HepG2 (cell line): ENCODE data around the gene PPARA. TPM values are rescaled to one million over a fixed set of nuclear protein-coding genes. Genes with fewer than 3 reads are reported as not detected.

Experiments
- ATF2 ChIP-seq: sonication (generic); formaldehyde crosslinking; IDR thresholded peaks from 2 replicates; pipeline ENCODE4 v1.4.0; 2020; ENCODE audit warnings: missing genetic modification reagents
- ELF3 ChIP-seq: IDR thresholded peaks from 2 replicates; pipeline ENCODE4 v1.6.1; 2016; ENCODE audit warnings: missing genetic modification reagents, missing compliant biosample characterization
- GPBP1L1 ChIP-seq: sonication (generic); formaldehyde crosslinking; IDR thresholded peaks from 2 replicates; pipeline ENCODE4 v1.5.0; 2020; ENCODE audit warnings: mild to moderate bottlenecking, missing genetic modification reagents
- MED13 ChIP-seq: sonication (generic); formaldehyde crosslinking; IDR thresholded peaks from 2 replicates; pipeline ENCODE4 v1.5.0; 2020; ENCODE audit warnings: missing genetic modification reagents
- NFAT5 ChIP-seq: sonication (generic); formaldehyde crosslinking; IDR thresholded peaks from 2 replicates; pipeline ENCODE4 v1.4.0; 2020; ENCODE audit warnings: missing genetic modification reagents
- NFE2L2 ChIP-seq: fragments of 150-350 bp; IDR thresholded peaks from 2 replicates; pipeline ENCODE4 v1.6.1; 2014; ENCODE audit warnings: low read length
- PAX8 ChIP-seq: sonication (generic); formaldehyde crosslinking; IDR thresholded peaks from 2 replicates; pipeline ENCODE4 v1.8.0; 2022; ENCODE audit warnings: mild to moderate bottlenecking, missing genetic modification reagents, borderline replicate concordance
- RXRB ChIP-seq: IDR thresholded peaks from 2 replicates; pipeline ENCODE4 v1.6.1; 2016; ENCODE audit warnings: borderline replicate concordance, missing genetic modification reagents, missing compliant biosample characterization
- SNAPC2 ChIP-seq: sonication (generic); formaldehyde crosslinking; IDR thresholded peaks from 2 replicates; pipeline ENCODE4 v1.8.1; 2022; ENCODE audit warnings: mild to moderate bottlenecking, missing genetic modification reagents
- SP2 ChIP-seq: sonication (generic); formaldehyde crosslinking; IDR thresholded peaks from 2 replicates; pipeline ENCODE4 v1.5.1; 2020; ENCODE audit warnings: mild to moderate bottlenecking, missing genetic modification reagents
- TBX3 ChIP-seq: fragments of 450-650 bp; IDR thresholded peaks from 2 replicates; pipeline ENCODE4 v1.6.1; 2017; ENCODE audit warnings: antibody characterized with exemption, mild to moderate bottlenecking, inconsistent platforms, borderline replicate concordance
- TFAP4 ChIP-seq: sonication (generic); IDR thresholded peaks from 2 replicates; pipeline ENCODE4 v1.6.1; 2016; ENCODE audit warnings: low read depth, borderline replicate concordance
- ZNF124 ChIP-seq: sonication (generic); formaldehyde crosslinking; IDR thresholded peaks from 2 replicates; pipeline ENCODE4 v1.4.0; 2020; ENCODE audit warnings: missing genetic modification reagents
- ZNF230 ChIP-seq: sonication (generic); formaldehyde crosslinking; IDR thresholded peaks from 2 replicates; pipeline ENCODE4 v1.4.0; 2020; ENCODE audit warnings: mild to moderate bottlenecking, missing genetic modification reagents
- ZNF362 ChIP-seq: sonication (generic); formaldehyde crosslinking; IDR thresholded peaks from 2 replicates; pipeline ENCODE4 v1.4.0; 2020; ENCODE audit warnings: missing genetic modification reagents, mild to moderate bottlenecking, borderline replicate concordance
- ZNF704 ChIP-seq: sonication (generic); formaldehyde crosslinking; IDR thresholded peaks from 2 replicates; pipeline ENCODE4 v1.8.1; 2023; ENCODE audit warnings: mild to moderate bottlenecking, inconsistent platforms, moderate library complexity, missing genetic modification reagents, borderline replicate concordance
- ZNF766 ChIP-seq: sonication (generic); formaldehyde crosslinking; IDR thresholded peaks from 2 replicates; pipeline ENCODE4 v1.5.0; 2020; ENCODE audit warnings: missing genetic modification reagents, borderline replicate concordance
- ZNF878 ChIP-seq: sonication (generic); formaldehyde crosslinking; IDR thresholded peaks from 2 replicates; pipeline ENCODE4 v1.8.1; 2023; ENCODE audit warnings: mild to moderate bottlenecking, missing genetic modification reagents, moderate library complexity
- polyA plus RNA-seq, 8 experiments: library from polyadenylated mRNA; depleted of rRNA in 3 of 8; stranded (reverse) in 7 of 8; unstranded in 1 of 8; fragments of >200 nt; fragmentation: Illumina TruSeq in 4 of 8; extraction: Trizol in 4 of 8; gene quantifications; 2 replicates each; pipeline versions ENCODE4 v1.2.1 to v1.2.3, GENCODE V29; 2011 to 2016; ENCODE audit warnings: low read depth in 4 of 8, missing spikeins in 1 of 8, mixed read lengths in 1 of 8; ENCODE audit not compliant: insufficient read depth in 1 of 8
- total RNA-seq, 5 experiments: library from RNA; depleted of rRNA; stranded (reverse); fragments of >200 nt; fragmentation: Illumina TruSeq; extraction: Trizol; gene quantifications; 2 replicates each; pipeline ENCODE4 v1.2.3, GENCODE V29; 2016; ENCODE audit warnings: low read depth in 1 of 5

PPARA gene
- total and polyA plus RNA-seq, 2 of the 13 experiments (the other 11 are each of a cell fraction or from before 2014, with no cell fraction given): 18.2 to 24.7 TPM

GRCh38 chr22:46139895-46140350, 10.4 kb upstream of the PPARA start (continued):
- TF ChIP-seq NFAT5 (CRISPR knock-in tag) (no peak), TBX3 (no peak), SNAPC2 (no peak), ZNF124 (CRISPR knock-in tag) (peak; percentile 32; the same call in 1 of the 2 replicates), ZNF704 (CRISPR knock-in tag) (no peak), ZNF878 (CRISPR knock-in tag) (no peak), ZNF362 (CRISPR knock-in tag) (no peak), ELF3 (no peak), MED13 (CRISPR knock-in tag) (no peak), GPBP1L1 (CRISPR knock-in tag) (no peak), ZNF766 (no peak), ATF2 (CRISPR knock-in tag) (no peak), RXRB (CRISPR knock-in tag) (peak; percentile 51; the same call in 1 of the 2 replicates), ZNF230 (peak; percentile 83; the same call in 1 of the 2 replicates), NFE2L2 (no peak), SP2 (CRISPR knock-in tag) (no peak), TFAP4 (peak; percentile 95), PAX8 (CRISPR knock-in tag) (no peak)
